ENCODE results near the gene MXRA5.

Gene MXRA5

DNA sequence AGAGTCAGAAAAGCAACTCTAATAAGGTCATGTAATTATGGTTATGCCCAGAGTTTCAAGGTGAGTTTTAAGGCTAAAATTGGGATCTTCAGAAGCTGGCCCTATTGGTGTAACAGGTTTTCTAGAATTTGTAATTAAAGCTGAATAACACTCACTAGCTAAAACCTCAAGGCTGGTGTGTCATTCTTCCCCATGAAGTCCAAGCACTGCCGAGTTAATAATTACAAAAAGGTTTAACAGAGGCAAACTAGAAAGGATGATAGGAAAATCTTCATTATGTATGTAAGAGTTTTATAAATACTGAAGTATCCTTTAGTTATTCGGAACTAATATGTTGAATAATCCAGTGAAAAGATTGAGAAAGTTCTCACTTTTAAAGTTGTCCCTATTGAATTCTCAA, 34.3 kb downstream of the MXRA5 start:
- TF ChIP-seq, protein P1, sequence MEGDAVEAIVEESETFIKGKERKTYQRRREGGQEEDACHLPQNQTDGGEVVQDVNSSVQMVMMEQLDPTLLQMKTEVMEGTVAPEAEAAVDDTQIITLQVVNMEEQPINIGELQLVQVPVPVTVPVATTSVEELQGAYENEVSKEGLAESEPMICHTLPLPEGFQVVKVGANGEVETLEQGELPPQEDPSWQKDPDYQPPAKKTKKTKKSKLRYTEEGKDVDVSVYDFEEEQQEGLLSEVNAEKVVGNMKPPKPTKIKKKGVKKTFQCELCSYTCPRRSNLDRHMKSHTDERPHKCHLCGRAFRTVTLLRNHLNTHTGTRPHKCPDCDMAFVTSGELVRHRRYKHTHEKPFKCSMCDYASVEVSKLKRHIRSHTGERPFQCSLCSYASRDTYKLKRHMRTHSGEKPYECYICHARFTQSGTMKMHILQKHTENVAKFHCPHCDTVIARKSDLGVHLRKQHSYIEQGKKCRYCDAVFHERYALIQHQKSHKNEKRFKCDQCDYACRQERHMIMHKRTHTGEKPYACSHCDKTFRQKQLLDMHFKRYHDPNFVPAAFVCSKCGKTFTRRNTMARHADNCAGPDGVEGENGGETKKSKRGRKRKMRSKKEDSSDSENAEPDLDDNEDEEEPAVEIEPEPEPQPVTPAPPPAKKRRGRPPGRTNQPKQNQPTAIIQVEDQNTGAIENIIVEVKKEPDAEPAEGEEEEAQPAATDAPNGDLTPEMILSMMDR (conservative IDR thresholded peaks at IDR 0.05): no peak
- H3K27ac ChIP-seq: no peak overlapping the region

DNA sequence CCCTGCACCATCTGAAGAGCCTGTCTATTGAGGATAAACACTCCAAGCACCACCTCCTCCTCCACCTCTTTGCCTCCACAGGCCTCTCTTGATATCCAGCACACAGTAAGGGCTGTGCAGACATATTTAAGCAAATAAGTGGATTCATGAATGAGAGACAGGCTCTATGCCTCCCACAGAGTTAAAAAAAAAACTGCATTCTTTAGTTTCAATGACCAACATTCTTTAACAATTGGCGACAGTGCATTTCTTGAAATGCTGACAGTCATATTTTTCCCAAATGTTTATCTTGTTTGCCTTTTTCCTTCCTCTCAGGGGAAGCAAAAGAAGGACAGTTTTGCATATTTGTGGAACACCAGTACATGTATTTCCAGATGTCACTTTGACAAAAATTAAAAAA, 38.6 kb downstream of the MXRA5 start:
- H3K27ac ChIP-seq: no peak overlapping the region
- TF ChIP-seq, protein P1 (conservative IDR thresholded peaks at IDR 0.05): no peak

DNA sequence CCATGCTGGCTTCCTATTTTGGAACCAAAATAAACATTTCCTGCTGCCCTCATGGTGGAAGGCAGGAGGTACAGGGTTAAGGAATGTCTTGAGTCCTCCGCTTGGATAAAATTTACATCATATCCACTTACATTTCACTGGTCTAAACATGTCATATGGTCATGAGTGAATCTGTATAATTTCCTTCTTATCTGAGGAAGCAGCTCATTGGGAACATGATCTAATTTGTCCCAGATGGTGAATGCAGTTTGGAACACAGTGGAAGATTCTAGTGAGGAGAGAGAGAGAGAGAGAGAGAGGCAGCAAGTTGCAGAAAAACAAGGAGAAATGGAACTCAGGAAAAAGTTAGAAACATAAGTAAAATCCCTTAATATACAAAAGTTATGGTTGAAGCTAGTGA, 46.8 kb downstream of the MXRA5 start:
- TF ChIP-seq, protein P1 (conservative IDR thresholded peaks at IDR 0.05): no peak
- no peak overlapping the region for H3K27ac ChIP-seq

DNA sequence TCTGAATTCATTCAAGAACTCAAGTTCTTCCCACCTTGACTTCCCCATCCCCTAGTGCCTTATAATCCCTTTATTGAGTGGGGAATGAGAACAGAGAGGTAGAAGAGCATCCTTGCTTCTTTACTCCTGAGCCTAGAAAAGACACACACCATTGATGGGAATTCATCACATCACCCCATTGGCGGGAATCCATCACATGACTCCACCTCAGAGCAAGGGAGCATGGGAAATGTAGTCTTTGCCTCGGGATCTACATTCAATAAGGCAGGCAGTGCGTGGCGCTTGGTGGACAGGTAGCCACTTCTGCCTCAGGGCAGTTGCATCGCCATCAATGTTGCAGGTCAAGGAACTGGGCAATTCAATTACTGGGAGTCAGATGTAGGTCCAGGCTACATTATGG, 50.7 kb downstream of the MXRA5 start:
- H3K27ac ChIP-seq: no peak overlapping the region
- TF ChIP-seq, protein P1 (conservative IDR thresholded peaks at IDR 0.05): no peak

GRCh38 chrX:3293251-3293650, 53.2 kb downstream of the MXRA5 start:
- TF ChIP-seq, protein P1 (conservative IDR thresholded peaks at IDR 0.05): no peak
- no peak overlapping the region for H3K27ac ChIP-seq

DNA sequence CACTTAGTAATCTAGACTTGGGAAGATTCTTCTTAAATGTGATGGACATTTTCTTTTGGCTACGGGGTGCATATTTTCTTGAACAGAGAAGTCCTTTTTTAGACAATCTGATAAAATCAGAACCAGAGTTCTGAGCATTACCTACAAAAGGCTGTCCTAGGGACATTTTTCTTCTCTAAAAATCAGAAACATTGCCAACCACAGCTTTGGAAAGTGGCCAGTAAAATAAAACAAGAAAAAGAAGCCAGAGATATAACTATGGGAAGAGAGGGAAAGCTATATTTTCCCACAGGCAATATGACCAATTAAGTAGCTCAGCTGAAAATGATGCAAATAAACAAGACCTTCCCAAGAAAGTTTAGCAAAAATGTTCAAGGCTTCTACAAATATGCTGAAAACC, 55.9 kb downstream of the MXRA5 start:
- no peak overlapping the region for H3K27ac ChIP-seq
- TF ChIP-seq, protein P1 (conservative IDR thresholded peaks at IDR 0.05): no peak

- TF ChIP-seq, protein P1 (conservative IDR thresholded peaks at IDR 0.05): no peak
- H3K27ac ChIP-seq: no peak overlapping the region
These were observed 60.1 kb downstream of the MXRA5 start for GRCh38 chrX:3286196-3286945.
